HG03095 (cell line): Measurements from ENCODE around the gene CKLF.
"Not testable (repeated sequence)": the region's sequence is repeated elsewhere in the genome, so short reads cannot be mapped to it uniquely, and the experiment has no call there.

Experiments used
- ATAC-seq: cut with Tn5 transposase; IDR thresholded peaks from one replicate; pipeline ENCODE4 v1.9.1; 2021; ENCODE audit warnings: moderate library complexity; ENCODE audit not compliant: unreplicated experiment

CKLF gene

GRCh38 chr16:66592241-66592640, 39.9 kb downstream of the CKLF start:
- no peak for ATAC-seq

DNA sequence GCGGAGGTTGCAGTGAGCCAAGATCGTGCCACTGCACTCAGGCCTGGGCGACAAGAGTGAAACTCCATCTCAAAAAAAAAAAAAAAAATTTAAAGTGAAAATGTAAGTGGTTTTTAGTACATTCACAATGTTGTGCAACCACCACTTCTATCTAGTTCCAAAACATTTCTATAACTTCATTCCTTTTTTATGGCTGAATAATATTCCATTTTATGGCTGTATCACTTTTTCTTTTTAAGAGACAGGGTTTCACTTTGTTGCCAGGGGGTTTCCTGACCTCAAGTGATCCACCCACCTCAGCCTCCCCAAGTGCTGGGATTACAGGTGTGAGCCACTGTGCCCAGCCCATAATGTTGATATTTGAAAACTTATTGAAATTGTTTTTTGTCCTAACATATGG, 40.4 kb downstream of the CKLF start:
- ATAC-seq: no peak

GRCh38 chr16:66594739-66595138, 42.4 kb downstream of the CKLF start:
- no peak for ATAC-seq

DNA sequence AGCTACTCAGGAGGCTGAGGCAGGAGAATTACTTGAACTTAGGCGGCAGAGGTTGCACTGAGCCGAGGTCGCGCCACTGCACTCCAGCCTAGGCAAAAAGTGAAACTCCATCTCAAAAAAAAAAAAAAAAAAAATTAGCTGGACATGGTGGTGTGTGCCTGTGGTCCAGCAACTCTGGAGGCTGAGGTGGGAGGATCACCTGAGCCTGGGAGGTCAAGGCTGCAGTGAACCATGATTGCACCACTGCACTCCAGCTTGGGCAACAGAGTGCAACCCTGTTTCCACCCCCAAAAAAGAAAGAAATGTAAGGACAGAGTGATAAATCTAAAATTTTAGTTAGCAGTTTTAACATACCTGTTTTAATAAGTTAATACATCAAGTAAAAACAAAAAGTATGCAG, 44.2 kb downstream of the CKLF start:
- not testable (repeated sequence) for ATAC-seq

- peak; percentile 48 for ATAC-seq
Observed at GRCh38 chr16:66596986-66597848, 44.8 kb downstream of the CKLF start.

DNA sequence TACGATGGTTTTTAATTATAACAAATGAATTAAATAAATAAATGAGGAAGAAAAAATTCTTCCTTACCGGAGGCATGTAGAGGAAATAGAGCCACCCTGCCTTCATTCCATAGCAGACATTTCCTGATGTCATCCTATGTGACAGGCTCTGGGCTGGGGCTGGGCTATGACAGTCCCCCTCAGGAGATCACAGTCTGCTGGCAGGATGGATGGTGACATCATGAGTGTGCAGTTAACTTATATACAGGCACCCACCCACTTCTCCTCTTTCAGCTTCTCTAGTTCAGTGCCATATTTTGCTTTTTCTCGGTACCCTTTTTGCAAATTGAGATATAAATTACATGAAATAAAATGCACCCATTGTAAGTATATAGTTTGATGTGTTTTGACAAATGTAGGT, 45.7 kb downstream of the CKLF start:
- ATAC-seq: no peak

DNA sequence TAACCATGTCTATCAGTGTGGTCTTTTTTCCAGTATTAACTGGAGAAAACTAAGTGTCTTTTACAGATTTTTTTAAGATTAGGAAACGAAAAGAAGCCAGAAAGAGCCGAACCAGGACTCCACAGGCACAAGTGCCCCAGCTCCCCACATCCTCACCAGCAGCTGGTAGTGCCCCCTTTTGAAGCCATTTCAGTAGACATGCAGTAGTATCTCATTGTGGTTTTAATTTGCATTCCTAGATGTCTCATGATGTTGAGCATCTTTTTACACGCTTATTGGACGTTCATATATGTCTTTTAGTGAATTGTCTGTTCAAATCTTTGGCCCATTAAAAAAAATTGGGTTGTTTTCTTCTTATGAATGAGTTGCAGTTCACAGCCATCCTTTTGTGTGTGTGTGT, 47.4 kb downstream of the CKLF start:
- ATAC-seq: no peak

DNA sequence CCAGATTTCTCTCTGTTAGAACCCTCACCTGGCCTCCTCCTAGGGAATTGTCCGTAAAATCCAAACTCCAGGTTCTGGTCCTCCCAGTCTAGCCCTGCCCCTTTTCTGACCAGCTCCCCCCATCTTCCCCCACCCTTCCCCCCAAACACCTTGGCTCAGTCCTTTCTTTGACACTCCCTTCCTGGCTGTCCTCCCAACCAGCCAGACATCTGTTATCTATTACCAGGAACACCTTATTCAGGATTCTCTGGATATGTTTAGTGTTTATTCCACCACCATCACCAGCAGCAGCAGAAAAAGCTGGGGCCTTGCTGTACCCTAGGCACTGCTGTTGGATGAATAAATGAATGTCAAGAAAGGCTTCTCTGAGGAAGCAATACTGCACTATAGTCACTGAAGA, 48.1 kb downstream of the CKLF start:
- ATAC-seq: no peak

GRCh38 chr16:66601471-66601870, 49.1 kb downstream of the CKLF start:
- ATAC-seq: no peak

DNA sequence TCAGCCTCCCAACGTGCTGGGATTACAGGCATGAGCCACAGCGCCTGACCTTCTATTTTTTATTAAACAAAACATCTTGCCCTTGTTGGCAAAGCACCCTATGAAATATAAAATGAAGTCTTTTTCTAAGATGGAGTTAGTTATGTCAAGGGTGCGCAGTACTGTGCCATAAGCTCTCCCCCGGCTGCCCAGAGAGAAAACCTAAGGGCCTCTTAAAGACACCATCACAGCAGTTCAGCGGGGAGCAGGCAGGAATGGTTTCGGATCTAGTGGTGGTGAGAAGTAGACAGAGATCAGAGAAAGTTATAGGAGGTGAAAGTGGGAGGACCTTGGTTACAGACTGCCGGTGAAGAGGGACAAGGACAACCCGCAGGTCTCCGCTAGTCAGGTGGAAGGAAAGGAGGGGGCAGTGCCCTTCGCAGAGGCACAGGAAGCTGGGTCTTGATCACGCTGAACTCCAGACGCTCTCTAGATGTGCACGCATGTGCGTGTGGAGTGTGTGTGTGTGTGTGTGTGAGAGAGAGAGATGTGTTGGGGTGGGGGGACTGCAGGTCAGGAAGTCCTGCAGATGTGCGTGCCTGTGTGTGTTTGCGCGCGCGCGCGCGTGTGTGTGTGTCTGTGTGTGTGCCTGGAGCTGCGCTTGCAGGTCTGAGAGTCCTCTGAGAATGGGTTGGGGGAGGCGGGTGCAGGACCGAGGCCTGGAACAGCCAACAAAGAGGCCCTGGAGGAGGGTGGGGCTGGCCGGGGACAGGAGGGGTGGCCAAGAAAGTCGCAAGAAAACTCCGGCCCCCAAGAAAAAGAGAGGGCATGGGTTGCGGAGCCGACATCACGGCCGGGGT, 51.4 kb downstream of the CKLF start:
- no peak for ATAC-seq

- ATAC-seq: peak; percentile 57
Observed at GRCh38 chr16:66604376-66605176, 52.2 kb downstream of the CKLF start, which contains the start of gene CMTM3. Gene CMTM3 (plus strand): TSS chr16:66604704. CDS start chr16:66604806, 102 bp downstream.

DNA sequence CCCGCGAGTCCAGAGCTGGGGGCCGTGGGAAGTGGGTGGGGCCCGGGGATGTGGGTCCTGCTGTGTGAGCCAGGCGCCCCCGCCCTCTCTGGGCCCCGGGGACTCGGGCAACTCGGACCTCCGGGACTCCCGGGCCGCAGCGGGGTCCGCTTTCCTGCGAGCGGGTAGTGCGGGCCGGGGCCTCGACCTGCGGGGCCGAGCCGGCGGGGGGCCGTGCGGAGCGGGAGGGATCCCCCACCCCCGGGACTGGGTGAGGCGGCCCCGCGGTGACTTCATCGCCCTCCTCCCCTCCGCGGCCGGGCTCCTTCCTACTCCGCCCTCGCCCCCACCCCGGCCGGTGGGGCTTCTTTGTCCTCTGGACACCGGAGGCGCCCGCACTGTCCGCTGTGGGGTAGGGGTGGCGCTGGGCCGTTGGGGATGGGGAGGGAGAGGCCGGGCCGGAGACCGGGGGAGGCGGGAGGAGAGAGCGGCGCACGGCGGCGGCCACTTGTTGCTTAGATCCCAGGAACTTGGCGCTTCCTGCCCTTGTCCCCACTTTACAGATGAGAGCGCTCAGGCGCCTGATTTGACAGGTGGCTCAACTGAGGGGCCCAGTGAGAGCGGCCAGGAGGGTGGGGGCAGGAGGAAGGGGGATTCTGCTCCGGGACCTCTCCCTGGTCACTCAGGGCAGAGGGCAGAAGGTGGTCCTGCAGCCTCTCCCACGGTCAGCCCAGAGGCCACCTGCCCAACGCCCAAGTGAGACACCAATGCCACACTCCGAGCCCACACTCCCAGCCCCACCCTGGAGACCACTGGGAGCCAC, 53.0 kb downstream of the CKLF start:
- peak; percentile 7 for ATAC-seq

GRCh38 chr16:66605979-66606751, 53.8 kb downstream of the CKLF start:
- peak; percentile 40 for ATAC-seq

DNA sequence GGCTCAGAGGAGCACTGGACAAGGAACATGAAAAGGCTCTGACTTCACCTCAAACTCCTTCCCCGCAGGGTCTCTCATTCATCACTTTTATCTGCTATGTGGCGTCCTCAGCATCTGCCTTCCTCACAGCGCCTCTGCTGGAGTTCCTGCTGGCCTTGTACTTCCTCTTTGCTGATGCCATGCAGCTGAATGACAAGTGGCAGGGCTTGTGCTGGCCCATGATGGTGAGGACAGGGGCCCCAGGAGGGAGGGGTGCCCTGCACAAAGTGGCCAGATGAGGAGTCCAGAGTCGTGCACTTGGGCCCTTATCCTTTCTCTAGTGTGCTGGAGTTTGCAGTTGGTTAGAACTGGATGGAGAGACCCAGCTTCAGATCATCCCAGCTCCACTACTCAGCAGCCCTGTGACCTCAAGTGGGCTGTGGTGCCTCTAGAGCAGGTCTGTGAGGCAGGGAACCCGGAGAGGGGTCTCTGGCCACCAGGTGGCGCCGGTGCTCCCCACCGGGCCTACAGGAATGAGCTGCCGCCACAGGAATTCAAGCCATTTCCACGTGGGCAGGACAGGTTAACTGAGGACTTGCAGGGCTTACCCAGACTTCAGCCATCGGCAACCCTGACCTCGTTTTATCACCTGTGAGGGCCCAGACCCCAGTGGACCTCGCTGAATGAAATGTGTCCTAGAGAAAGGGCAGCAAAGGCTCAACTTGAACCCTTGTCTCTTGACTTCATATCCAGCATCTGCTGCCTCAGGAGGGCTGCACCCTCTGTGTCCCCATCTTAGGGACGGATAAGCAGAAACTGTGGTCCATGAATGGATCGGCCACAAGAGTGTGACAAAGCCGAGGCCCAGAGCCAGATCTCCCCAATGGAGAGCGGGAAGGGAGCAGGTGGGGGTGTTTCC, 56.1 kb downstream of the CKLF start:
- no peak for ATAC-seq

- no peak for ATAC-seq
Observed at GRCh38 chr16:66609139-66609510, 56.7 kb downstream of the CKLF start.

- no peak for ATAC-seq
Observed at GRCh38 chr16:66610111-66610820, 57.9 kb downstream of the CKLF start.

GRCh38 chr16:66611911-66612310, 59.5 kb downstream of the CKLF start:
- ATAC-seq: not testable (repeated sequence)

GRCh38 chr16:66612422-66612821, 60.0 kb downstream of the CKLF start:
- ATAC-seq: no peak
